Heart right ventricle (tissue), 16 donors: ENCODE data around the gene ZNF385A. TPM values are rescaled to one million over a fixed set of nuclear protein-coding genes. Genes with fewer than 3 reads are reported as not detected.

Experiments
- ATAC-seq, 8 donors: fragments of 200-7000 bp; cut with Tn5 transposase; one replicate each; pipeline ENCODE4 v1.9.1; 2020; ENCODE audit warnings: mild to moderate bottlenecking in 8 of 8, moderate library complexity in 8 of 8, moderate number of reproducible peaks in 1 of 8
- DNase-seq, 2 donors: peaks; one replicate each; pipeline ENCODE4 v3.0.0-alpha.2; 2020
- H3K27ac ChIP-seq, 10 donors: fragments of 200-600 bp; sonication (generic) in 2 of 10; one replicate each; pipeline versions ENCODE4 v1.5.0 to v1.8.0; 2020 to 2022; ENCODE audit warnings: mild to moderate bottlenecking in 3 of 10
- H3K27me3 ChIP-seq, 7 donors: fragments of 200-600 bp; one replicate each; pipeline ENCODE4 v1.8.0; 2021 to 2022; ENCODE audit warnings: mild to moderate bottlenecking in 2 of 7
- H3K36me3 ChIP-seq, 9 donors: fragments of 200-600 bp; sonication (generic) in 1 of 9; one replicate each; pipeline versions ENCODE4 v1.5.0 to v1.8.0; 2020 to 2022; ENCODE audit warnings: mild to moderate bottlenecking in 2 of 9
- H3K4me1 ChIP-seq, 9 donors: fragments of 200-600 bp; sonication (generic) in 1 of 9; one replicate each; pipeline versions ENCODE4 v1.5.0 to v1.8.0; 2020 to 2022; ENCODE audit warnings: mild to moderate bottlenecking in 4 of 9
- H3K4me3 ChIP-seq, 10 donors: fragments of 200-600 bp; sonication (generic) in 2 of 10; one replicate each; pipeline versions ENCODE4 v1.5.0 to v1.8.0; 2020 to 2022; ENCODE audit warnings: mild to moderate bottlenecking in 7 of 10, moderate library complexity in 2 of 10
- H3K9me3 ChIP-seq, 11 donors: fragments of 200-600 bp in 10 of 11; sonication (generic) in 2 of 11; one replicate each; pipeline versions ENCODE4 v1.5.0 to v1.8.0; 2013 to 2022; ENCODE audit warnings: mild to moderate bottlenecking in 2 of 11, control low read depth in 1 of 11, moderate library complexity in 1 of 11
- CTCF ChIP-seq, 9 donors: fragments of 200-600 bp; sonication (generic) in 2 of 9; IDR thresholded peaks; one replicate each; pipeline versions ENCODE4 v1.5.0 to v1.8.0; 2021 to 2022; ENCODE audit warnings: antibody characterized with exemption in 9 of 9, mild to moderate bottlenecking in 5 of 9, moderate library complexity in 1 of 9
- WGBS, 2 donors: extraction: QIAGEN DNeasy Blood & Tissue Kit; methylation state at CpG; one replicate each; pipeline ENCODE4 v1.1.7; 2013; ENCODE audit warnings: inconsistent platforms in 1 of 2; 5-methylcytosine and 5-hydroxymethylcytosine counted together
- intact Hi-C, 10 donors: fragments of 100-400 bp; cut with DNase I; formaldehyde crosslinking; loops; one replicate each; pipeline versions ENCODE4 v1.11.1 to v1.14.2; 2022
- polyA plus RNA-seq, 2 donors: library from polyadenylated mRNA; stranded (reverse); fragments of 200-250 nt; gene quantifications; one replicate each; pipeline ENCODE4 v1.2.3, GENCODE V29; 2013
- total RNA-seq, 10 donors: library from RNA; stranded (reverse); fragmentation: NEBNext Ultra II Directional in 3 of 10; extraction: Animal tissue kit (Norgen Biotek cat#: 25700) in 3 of 10; gene quantifications; one replicate each; pipeline versions ENCODE4 v1.2.1 to v1.2.4, GENCODE V29; 2021 to 2023
- donor health status: Arrhythmogenic right ventricular cardiomyopathy.
- donor health status: ischemic (EF 13 %, LVEDD 7.1; RV severe dilation, severe dysfunction).
- donor health status: healthy with polysubstance abuse.
- donor health status: DM: no; HTN: yes; CAD: no.
- donor health status: DM: no; HTN: no; CAD: no.
- donor health status: ischemic (EF 25% LVEDD 6.9; RV normal size, moderate dysfunction).
- donor health status: ischemic (EF 25% LVEDD 5.7; RV mildly dilated, moderate dysfunction).
- donor health status: healthy.
- donor health status: DM: yes; HTN: yes; CAD: no.
- donor health status: Ischemic cardiomyopathy.
- donor health status: ischemic (EF 35%, LVEDD 5.7; RV mildly dilated, moderate dysfunction).
- donor health status: nonischemic (EF 11% LVEDD 7.7; RV severe dilation, severe dysfunction).
- donor health status: DM: yes; HTN: yes; CAD: no.
- donor health status: PGD.
- donor health status: ischemic (EF 29% LVEDD 5.4; RV normal size, mild dysfunction).
- donor health status: nonischemic (EF 23%, LVEDD 6.1; RV moderate dilation, normal function).

ZNF385A gene
- total and polyA plus RNA-seq, 12 donors: 3.8 to 19.1 (median 5.8) TPM

DNA sequence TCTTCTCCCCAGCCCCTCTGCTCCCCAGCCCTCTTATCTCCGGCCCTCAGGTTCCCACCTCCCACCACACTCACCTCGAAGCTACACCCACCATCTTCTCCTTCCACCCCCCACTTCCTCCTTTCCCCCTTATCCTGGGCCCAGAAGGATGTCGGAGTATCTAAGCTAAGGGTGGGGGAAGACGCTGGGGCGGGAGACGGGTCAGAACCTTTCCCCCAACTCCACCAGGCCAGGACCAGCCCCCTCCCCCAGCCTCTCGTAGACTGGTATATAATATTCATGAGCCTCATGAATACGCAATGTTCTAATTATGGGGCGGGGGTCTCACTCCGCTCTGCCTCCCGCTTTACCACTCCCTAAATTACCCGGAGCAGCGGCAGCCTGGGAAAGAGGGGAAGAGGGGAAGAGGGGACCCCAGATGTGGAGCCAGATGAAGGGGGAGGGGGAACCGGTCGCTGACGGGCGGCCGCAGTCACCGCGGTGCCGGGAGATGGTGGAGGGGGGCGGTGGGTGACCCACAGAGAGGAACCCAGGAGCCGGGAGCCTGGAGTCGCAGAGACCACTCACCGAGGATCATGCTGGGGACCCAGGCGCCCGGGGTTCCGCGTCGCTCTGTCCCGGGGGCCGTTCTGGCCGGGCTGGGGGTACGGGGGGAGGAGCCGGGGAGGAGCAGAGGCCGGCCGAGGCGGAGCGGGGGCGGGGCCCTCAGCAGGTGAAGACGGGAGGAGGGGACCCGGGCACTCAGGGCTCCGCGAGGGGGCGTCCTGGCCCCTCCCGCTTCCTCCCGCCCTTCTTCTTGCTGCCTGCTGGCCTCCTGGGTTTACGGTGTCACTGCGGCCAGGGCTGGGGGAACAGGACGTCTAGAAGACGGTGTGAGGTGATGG, 6.4 kb upstream of the ZNF385A start:
- H3K4me1 ChIP-seq: peaks cover 0 to 58% (median 11%) of the 10 kb centered on the region in 9 donors
- intact Hi-C loops: no loop called here
- H3K27ac ChIP-seq: no peak overlapping the region
- H3K9me3 ChIP-seq: no peaks in the 10 kb centered on the region
- ATAC-seq: peak in 3 of 8 donors; percentile 21 to 27 (median 24)
- WGBS, 2 donors: 22 to 33% methylated on average over 50 to 51 of the region's 51 CpGs
- peak in 1 of 2 donors; percentile 41 for DNase-seq
- H3K27me3 ChIP-seq: no peaks in the 10 kb centered on the region
- peak in 1 of 9 donors; percentile 18 for TF ChIP-seq CTCF (IDR thresholded peaks at IDR 0.05)
- peak overlapping the region in 9 of 10 donors; percentile 14 to 49 (median 45) for H3K4me3 ChIP-seq
- peaks cover 0 to 40% (median 5%) of the 10 kb centered on the region in 9 donors for H3K36me3 ChIP-seq

- intact Hi-C loops: no loop called here
- H3K9me3 ChIP-seq: no peaks in the 10 kb centered on the region
- peaks cover 0 to 33% (median 0%) of the 10 kb centered on the region in 9 donors for H3K36me3 ChIP-seq
- H3K4me3 ChIP-seq: no peak overlapping the region
- peaks cover 0 to 65% (median 11%) of the 10 kb centered on the region in 9 donors for H3K4me1 ChIP-seq
- 65 to 80% methylated on average over 4 to 7 of the region's 7 CpGs for WGBS, 2 donors
- no peak for TF ChIP-seq CTCF (IDR thresholded peaks at IDR 0.05)
- no peak overlapping the region for H3K27ac ChIP-seq
- ATAC-seq (peak in 1 of 8 donors; percentile 5), DNase-seq (no peak)
- H3K27me3 ChIP-seq: no peaks in the 10 kb centered on the region
Measured at GRCh38 chr12:54390176-54390667, 5.7 kb upstream of the ZNF385A start.

DNA sequence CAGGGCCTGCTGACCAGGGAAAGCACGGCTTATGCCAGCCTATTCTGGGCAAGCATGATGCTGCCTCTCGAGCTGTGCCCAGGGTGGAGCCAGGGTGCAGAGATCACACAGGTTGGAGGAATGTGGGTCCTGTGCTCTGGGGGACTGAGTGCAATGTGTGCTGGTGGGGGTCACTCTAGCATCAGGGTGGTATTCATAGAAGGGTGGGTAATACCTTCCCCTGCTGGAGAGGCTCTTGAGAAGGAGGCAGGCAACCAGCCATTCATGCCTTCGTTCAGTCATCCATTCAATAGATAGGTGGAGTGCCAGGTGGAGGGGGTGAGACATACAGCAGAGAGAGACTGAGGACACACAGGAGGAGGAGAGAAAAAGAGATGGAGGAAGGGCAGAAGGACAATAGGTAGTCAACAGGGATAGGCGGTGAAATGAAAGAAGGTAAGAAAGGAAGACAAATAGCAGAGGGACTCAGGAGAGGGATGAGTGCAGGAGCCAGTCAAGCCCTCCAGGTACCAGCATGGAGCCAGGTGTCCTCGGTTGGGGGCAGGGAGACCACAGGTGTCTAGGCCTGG, 5.2 kb upstream of the ZNF385A start:
- Histone ChIP-seq H3K27me3 (no peaks in the 10 kb centered on the region), H3K27ac (no peak overlapping the region), H3K9me3 (no peaks in the 10 kb centered on the region), H3K36me3 (peaks cover 0 to 27% (median 0%) of the 10 kb centered on the region in 9 donors), H3K4me3 (no peak overlapping the region), H3K4me1 (peaks cover 0 to 70% (median 11%) of the 10 kb centered on the region in 9 donors)
- ATAC-seq (no peak), DNase-seq (no peak)
- no peak for TF ChIP-seq CTCF (IDR thresholded peaks at IDR 0.05)
- intact Hi-C loops: no loop called here
- 83 to 92% methylated on average over 5 of the region's 5 CpGs for WGBS, 2 donors

DNA sequence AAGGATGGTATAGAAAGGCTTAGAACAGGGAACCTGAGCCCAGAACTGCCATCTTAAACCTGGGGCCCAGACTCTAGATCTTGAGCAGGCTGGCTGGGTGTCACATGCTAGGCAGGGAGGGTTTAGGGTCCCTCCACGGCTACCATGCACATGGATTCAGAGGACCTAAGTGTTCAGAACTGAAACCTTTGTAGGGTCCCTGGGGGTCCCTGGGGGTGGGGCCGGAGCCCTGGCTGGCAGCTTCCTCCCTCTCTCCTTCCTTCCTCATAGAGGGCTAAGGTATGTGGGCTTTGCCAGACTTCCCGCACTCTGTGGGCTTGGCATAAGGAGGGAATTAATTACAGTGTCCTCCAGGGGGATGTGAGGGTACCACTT, 4.6 kb upstream of the ZNF385A start:
- no peak for ATAC-seq
- no peak for TF ChIP-seq CTCF (IDR thresholded peaks at IDR 0.05)
- no peak overlapping the region for H3K4me3 ChIP-seq
- H3K4me1 ChIP-seq: peaks cover 0 to 67% (median 11%) of the 10 kb centered on the region in 9 donors
- H3K27me3 ChIP-seq: no peaks in the 10 kb centered on the region
- DNase-seq: no peak
- H3K27ac ChIP-seq: no peak overlapping the region
- intact Hi-C loops: no loop called here
- no peaks in the 10 kb centered on the region for H3K9me3 ChIP-seq
- WGBS, 2 donors: 86 to 88% methylated on average over 3 of the region's 3 CpGs
- H3K36me3 ChIP-seq: peaks cover 0 to 22% (median 0%) of the 10 kb centered on the region in 9 donors
